Daoy (cell line): ENCODE measurements around the gene ACSL6. TPM values are rescaled to one million over a fixed set of nuclear protein-coding genes. Genes with fewer than 3 reads are reported as not detected.

Experiments used
- DNase-seq: peaks from one replicate; pipeline ENCODE4 v3.0.0-alpha.2; 2015; ENCODE audit warnings: low read depth
- total RNA-seq: library from RNA; depleted of rRNA; stranded (reverse); fragments of >200 nt; shearing (Covaris generic); gene quantifications from 2 replicates; pipeline ENCODE4 v1.2.3, GENCODE V29; 2014

ACSL6 gene
- total RNA-seq, 1 experiment from 2014 or later: 0.46 TPM

GRCh38 chr5:132016721-132017250 is 5.3 kb upstream of the ACSL6 start:
- DNase-seq: no peak

DNA sequence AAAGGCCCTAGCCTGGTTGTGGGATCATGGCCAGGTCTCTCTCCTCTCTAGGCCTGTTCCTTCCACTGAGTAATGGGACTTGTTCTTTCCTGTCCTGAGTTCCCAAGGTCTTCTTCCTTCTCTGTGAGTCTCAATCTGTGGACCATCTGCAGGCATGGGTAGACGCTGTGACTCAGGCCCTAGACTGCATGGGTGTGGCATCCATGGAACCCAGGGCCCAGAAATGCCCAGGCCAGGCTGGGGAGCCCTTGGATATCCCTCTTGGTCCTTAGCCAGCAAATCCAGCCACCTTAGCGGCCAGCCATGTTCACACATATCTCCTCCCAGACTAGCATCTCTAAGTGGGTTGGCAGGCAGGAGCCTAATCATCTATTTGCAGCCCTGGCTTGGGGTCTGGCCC is 2.3 kb upstream of the ACSL6 start:
- DNase-seq: no peak

DNA sequence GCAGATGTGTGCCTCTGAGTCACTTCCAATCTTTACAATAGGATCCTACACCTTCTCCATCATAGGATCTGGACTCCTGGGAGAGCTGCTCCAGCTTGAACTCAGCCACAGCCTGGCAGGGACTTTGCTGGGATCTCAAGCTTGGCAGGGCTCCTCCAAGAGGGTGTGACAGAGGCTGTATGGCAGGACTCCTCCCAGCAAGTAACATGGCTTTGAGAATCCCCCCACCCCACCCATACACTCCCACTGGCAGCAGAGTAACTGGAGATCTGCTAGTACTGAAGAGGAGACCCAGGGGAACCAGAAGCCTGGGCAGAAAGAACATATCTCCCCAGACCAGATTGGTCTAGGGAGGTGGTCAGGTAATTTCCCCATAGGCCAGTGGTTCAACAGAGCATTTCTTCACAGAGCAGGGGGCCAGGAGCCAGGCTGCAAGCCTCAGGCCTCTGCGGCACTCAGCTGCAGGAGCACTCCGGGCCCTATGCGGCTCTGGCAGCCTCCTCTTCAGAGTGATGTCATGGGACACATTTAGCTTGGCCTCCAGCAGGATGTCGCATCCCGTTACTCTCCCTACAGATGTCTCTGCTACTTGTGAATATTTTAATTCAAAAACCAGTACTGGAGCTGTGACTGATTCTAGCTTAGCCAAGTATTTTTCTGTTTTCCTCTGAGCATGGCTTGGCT is 1.7 kb upstream of the ACSL6 start:
- DNase-seq: no peak

DNA sequence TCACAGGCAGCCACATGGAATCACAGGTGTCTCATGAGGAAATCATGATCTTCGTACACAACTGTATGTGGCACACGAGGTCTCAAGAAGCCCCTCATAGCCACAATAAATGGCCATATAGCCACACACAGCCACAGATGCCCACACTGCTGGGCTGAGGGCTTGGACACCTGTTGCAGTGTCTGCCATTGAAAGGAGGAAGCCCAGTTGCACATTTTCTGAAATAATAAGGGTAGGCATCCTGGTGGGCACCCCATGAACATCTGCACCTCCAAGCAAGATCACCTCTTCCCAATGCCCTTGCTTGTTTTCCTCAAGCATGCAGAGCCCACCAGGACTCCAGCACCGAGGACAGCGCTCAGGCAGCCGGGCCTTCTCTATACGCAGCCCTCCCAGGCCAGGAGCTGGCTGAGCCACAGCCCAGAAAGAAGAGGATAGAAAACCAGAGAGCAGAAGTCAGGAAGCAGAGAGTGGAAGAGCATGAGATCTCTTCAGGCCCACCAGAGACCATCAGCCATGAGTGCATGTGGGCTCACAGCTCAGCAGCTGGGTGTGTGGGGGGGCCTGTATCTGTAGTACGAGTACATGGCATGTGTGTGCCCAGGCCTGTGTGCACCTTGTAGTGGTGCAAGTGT is 1.0 kb upstream of the ACSL6 start:
- DNase-seq: peak; percentile 53

GRCh38 chr5:132010989-132011621 is 353 bp downstream of the ACSL6 start:
- DNase-seq: no peak

- no peak for DNase-seq
Measured at GRCh38 chr5:132010645-132010988, 841 bp downstream of the ACSL6 start.

- no peak for DNase-seq
Measured at GRCh38 chr5:132009706-132010405, 1.6 kb downstream of the ACSL6 start.

DNA sequence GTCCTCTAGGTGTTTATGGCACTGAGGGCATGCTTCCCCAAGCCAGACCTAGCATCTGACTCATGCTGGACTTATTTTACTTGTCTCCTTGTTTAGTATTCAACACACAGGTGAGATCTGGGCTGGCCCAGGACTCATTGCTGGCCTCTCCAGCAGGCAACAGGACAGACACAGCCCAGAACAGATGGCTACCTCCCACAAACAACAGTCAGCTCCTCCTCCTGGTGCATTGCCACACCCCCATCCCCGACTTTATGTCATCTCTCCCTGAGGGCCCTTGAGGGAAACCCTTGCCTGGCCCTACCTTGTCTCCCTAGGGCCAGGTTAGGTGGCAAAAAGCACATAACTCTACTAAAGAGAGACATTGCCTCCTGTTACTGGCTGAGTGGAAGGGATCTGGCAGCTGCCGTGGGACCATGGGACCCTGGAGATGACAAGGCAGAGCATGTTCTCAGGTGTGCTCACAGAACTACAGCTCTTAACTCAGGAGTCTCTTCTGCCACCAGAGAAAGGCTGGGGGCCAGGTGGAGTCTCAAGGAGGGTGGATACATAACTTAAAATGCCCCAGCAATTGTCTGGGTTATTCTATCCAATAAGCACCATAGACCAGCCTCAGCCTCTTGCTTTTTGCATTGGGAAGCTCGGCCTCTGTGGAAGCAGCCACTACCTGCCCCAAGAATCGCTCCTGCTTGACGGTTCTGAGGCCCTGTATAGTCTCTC is 2.3 kb downstream of the ACSL6 start:
- no peak for DNase-seq

GRCh38 chr5:132008163-132008473 is 3.3 kb downstream of the ACSL6 start:
- DNase-seq: no peak

GRCh38 chr5:132007399-132008162 is 3.9 kb downstream of the ACSL6 start:
- peak; percentile 76 for DNase-seq

- no peak for DNase-seq
Measured at GRCh38 chr5:132006331-132007120, 4.9 kb downstream of the ACSL6 start.

GRCh38 chr5:132005591-132005990 is 5.9 kb downstream of the ACSL6 start:
- no peak for DNase-seq

DNA sequence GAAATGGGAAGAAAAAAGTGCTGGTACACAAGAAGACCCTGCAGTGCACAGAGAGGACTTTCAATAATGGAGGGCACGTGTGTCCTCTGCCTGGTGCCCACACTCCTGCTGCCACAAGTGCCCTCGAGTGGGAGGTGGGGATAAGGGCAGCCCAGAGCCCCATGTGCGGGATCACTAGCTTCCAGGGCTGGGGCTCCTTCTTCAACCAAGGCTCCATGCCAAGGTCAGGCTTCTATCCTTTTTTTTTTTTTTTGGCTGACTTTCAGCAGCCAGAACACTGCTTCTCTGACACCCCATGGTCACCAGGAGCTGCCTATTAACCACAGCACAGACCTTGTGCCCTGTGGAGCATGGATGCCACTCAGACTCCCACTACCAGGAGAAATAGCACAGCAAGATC is 7.5 kb downstream of the ACSL6 start:
- no peak for DNase-seq

- DNase-seq: no peak
Measured at GRCh38 chr5:132003170-132003744, 8.2 kb downstream of the ACSL6 start.

GRCh38 chr5:132002757-132003156 is 8.7 kb downstream of the ACSL6 start:
- no peak for DNase-seq

DNA sequence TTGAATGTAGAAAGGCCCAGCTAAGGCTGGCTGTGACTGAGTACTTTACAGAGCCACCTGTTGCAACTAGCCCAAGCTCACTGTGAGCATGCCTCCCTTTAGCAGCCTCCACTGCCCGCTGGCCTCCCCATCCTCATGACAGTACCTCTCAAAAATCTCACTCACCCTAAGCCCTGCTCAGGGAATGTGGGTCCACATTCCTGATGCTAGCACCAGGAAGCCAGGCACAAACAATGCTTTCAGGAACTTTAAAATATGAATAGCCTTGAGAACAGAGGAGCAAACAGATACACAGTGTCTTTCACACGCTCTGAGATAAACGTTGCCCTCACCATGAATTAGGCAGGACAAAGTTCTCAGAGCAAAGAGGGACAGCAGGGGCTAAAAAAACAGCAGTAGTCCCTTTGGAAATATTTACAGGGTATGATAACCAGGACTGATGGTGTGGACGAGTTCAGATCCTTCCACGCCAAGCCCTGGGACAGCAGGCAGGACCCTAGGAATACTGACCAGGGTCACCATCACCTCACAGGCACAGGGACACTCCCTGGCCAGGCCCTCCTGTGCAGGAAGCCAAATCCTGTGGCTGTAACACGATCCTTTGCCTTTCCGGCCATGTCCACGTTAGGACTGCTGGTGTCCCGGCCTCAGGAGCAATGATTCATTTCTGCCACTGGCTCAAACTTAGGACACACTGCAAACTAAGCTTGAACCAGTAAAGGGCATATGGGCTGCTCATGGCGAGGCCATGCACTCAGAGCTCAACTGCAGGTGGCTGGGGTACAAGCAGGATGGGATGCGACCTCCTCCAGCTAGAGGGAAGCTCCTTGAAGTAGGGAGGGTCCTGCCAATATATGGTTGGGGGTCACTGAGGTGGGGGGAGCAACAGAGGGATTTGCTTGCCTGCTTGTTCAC is 9.6 kb downstream of the ACSL6 start:
- peak; percentile 53 for DNase-seq

DNA sequence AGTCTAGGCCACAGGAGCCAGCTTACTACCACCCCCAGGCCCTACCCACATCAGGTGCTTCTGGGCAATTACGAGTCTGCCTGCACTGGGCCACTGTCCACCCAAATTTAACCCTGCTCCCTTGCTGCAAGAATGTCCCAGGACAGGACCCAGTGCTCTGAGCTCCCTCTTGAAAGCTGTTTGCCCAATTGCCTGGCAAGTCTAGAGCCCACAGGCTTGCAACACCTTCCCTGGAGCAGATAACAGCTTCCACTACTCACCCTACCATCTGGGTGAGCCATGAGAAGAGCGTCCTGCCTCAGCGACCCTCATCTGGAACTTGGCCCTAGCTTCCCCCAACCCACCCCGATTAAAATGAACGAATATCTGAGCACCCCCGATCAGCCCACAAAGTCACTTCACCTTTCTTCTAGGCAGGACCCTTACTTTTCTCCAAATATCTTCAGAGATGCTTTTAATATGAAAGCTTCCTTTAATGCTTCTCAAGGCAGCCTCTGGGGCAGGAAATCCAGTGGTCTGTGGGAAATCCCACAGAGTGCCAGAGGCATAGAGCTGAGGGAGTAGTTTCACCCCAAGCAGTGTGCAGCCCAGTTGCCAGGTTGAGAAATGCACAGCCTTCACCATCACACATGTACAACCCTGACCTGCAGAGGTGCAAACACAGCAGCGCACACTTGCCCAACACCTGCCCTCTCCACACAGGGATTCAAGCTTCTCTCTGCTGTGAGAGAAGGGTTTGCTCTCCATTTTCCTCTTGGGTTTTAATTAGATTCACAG is 10.6 kb downstream of the ACSL6 start:
- no peak for DNase-seq

DNA sequence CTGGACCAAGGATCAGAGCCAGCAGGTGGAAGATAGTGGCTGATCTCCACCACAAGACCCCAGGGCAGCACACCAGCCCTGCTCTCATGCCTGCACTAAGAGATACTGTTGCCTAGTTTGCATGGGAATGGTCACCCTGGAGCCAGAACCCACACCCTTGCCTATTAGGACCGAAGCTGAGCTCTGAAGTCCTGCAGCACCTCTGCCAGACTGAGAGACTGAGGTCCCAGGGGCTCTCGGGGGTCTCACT is 11.3 kb downstream of the ACSL6 start:
- DNase-seq: no peak
